Activated CD8-positive, alpha-beta memory T cell treated with anti-CD3 and anti-CD28 coated beads for 48 hours (primary cell): ENCODE data around the gene SMOC2.

Experiments
- DNase-seq, 3 experiments: peaks; one replicate each; pipeline ENCODE4 v3.0.0-alpha.2; 2020; ENCODE audit warnings: low read depth in 2 of 3, low spot score in 2 of 3

Gene SMOC2

GRCh38 chr6:168516944-168517741 is 76.2 kb downstream of the SMOC2 start:
- DNase-seq: no peak

- DNase-seq: no peak
Observed at GRCh38 chr6:168517742-168518347, 76.9 kb downstream of the SMOC2 start.

DNA sequence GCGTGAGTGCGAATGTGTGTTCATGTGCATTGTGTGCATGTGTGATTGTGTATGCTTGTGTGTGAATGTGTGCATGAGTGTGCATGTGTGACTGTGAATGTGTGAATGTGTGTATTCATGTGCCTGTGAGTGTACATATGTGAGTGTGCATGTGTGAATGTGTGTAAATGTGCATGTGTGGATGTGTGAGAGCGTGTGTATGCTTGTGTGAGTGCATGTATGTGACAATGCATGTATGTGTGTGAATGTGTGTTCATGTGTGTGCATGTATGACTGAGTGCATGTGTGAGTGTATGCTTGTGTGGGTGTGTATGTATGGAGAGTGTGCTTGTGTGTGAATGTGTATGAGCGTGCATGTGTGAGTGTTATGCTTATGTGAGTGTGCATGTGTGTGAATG is 77.4 kb downstream of the SMOC2 start:
- no peak for DNase-seq

- no peak for DNase-seq
Observed at GRCh38 chr6:168518867-168519266, 77.9 kb downstream of the SMOC2 start.

GRCh38 chr6:168520233-168520632 is 79.2 kb downstream of the SMOC2 start:
- no peak for DNase-seq

DNA sequence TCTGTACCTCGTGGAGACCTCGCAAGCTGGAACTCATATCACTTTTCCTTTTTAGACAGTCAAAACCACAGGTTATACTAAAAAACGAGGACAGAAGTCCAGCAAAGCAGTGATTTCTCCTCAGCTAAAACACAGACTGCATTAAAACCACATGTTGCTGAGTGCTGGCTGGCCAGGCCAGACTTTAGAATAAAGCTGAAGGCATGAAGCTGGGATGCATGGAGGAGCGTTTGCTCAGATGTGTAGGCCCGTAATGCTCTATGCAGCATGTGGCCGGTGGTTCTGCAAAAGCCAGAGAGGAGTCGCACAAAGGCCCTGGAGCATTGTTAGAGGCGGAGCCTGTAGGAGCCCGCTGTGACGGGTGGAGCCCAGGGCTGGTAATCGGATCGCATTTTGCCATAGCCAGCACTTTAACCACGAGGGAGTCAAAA is 83.6 kb downstream of the SMOC2 start:
- no peak for DNase-seq

GRCh38 chr6:168525114-168525513 is 84.1 kb downstream of the SMOC2 start:
- no peak for DNase-seq

DNA sequence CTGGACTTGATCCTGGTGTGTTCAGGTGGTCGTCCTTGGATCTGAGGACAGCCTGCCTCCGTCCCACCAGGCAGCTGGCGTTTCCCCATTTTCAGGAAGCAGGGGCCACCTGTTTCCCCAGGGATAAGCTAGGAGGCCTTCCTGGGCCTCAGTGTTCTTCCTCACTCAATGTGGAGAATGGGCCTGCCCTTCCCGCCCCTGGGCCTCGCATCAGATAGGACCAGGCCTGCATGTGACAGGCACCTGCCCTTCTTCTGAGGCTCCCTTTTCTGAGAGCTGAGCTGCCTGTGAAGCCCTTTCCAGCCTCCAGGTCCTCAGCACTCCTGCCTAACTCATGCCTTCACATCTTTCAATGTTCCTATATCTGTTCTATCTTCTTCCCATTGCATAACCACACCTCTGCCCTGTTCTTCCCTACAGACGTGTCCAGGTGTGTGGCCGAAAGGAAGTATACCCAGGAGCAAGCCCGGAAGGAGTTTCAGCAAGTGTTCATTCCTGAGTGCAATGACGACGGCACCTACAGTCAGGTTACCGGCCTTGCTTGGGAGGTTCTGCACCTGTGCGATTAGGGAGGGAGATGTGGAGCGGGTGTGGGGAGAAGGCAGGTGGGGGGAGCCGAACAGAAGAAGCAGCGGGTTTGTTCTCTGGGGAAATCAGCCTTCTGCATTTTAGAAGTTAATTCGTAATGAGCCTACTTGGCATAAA is 85.1 kb downstream of the SMOC2 start:
- no peak for DNase-seq

- no peak for DNase-seq
Observed at GRCh38 chr6:168526841-168527281, 85.9 kb downstream of the SMOC2 start.

DNA sequence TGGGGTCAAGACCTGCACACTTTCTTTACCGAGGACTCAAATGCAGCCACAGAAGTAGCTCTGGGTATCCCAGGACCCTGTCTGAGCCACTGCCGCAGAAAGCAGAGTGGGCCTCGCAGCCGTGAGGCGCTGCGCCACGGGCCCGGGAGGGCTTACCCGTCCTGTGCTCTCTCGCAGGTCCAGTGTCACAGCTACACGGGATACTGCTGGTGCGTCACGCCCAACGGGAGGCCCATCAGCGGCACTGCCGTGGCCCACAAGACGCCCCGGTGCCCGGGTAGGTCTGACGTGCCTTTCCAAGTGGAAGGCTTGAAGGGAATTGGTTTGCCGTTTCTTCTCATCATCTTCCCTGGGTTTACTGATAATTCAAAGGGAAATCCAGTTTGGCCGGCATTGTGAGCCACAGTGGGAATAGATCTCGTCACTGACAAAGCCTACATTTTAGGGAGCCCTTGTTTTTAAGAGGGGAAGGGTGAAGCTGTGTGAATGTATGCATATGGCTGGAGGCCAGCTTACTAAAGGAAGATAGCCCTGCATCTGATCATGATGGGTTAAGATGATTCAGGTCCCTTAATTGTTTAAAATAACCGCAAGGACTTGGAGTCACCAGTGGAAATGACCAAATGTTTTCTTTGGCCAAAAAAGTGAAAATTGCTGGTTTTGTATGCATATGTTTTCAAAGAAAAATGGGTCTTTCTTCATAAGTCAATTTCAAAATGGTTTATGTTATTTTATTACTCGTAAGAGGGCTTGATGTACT is 86.6 kb downstream of the SMOC2 start:
- DNase-seq: no peak

DNA sequence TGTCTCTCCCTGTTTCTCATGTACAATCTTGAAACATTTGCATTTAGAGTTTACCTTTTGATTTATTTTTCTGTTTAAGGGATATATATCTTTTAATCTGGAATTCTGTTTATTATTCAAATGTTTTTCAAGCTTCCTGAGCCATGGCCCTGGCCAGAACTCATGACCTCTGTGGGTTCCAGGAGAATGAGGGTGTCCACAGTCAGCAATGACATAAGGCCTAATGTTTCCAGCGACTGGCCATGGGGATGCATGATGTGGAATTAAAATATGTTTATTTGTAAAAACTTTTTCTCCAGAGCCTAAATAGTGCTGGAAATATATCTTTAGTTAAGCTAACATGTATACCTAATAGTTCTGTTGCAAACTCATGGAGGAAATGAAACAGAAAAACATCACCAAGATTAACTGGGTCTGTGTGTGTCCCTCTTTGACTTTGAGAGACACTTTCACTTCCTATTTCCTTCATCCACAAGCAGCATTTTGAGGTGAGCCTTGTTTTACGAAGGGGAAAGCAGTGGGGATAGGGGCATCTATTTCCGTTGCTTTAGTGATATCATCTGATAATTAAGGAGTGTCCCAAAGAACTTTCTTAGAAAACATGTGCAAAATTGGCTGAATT is 87.6 kb downstream of the SMOC2 start:
- DNase-seq: no peak

GRCh38 chr6:168529214-168529613 is 88.2 kb downstream of the SMOC2 start:
- DNase-seq: no peak

DNA sequence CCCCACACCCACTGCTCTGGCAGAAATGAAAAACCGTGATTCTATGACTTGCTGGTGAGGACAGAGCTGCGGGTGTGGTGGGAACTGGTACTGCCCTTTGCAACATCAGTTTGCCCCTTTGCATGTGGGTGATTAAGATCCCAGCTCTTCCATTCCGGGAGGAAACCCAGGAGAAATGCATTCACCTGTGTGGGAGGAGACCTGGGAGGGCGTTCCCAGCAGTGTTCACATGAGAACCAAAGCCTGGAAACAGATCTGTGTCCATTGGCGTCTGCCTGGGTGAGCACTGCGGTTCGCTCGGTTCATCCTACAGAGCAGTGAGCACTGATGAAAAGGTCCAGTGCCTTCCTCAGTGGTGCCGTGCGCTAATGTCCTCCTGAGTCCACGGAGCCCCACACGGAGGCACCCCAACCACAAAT is 89.7 kb downstream of the SMOC2 start:
- no peak for DNase-seq

DNA sequence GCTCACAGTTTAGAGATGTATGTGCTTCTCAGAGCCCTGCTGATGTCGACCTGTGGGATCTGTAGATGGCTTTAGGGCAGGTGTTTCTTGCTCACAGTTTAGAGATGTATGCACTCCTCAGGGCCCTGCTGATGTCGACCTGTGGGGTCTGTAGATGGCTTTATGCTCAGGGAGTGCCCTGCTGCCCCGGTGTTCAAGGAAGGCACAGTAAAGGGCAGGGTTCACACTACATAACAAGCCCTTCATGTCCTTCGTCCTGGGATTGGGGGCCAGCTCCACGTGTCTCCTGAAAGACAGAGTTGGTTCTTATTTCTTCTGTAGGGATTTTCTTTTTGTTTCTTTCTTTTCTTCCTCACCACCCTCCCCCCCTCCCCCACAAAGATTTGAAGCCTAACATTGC is 91.1 kb downstream of the SMOC2 start:
- DNase-seq: no peak

DNA sequence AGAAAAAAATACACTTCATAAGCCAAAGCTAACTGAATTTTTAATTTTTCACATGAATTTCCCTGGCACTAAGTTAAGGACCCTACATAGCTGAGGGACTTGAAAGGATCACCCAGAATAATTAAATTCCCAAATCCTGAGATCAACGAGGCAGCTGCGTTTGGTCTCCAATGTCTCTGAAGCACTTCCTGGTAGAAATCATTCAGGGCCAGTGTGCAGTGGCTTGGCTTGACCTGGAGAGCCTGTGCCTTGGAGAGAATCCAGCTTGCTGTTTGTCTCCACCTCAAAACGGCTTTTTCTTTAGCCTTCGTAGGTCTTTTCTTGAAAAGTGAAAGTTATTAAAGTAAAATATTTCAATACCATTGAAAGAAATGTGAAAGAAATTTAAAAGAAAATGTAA is 92.4 kb downstream of the SMOC2 start:
- no peak for DNase-seq

DNA sequence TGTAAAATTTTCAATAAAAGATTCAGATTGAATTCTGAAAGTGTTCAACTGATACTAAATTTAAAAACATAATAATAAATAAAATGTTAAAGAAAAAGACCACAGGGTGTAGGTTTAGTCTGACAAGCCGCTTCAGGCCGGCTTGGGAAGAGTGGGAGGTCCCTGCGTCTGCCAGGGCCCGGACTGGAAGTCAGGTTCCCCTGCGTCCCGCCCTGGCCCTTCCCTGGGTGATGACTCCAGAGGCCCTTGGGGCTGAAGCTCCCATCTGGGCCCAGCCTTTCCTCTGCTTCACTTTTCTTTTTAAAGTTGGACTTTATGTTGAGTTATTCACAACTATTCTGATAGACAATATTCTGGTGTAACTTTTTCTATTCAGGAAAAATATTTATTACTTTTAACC is 93.3 kb downstream of the SMOC2 start:
- no peak for DNase-seq

- no peak for DNase-seq
Observed at GRCh38 chr6:168535711-168536110, 94.7 kb downstream of the SMOC2 start.

- no peak for DNase-seq
Observed at GRCh38 chr6:168536196-168536595, 95.2 kb downstream of the SMOC2 start.

DNA sequence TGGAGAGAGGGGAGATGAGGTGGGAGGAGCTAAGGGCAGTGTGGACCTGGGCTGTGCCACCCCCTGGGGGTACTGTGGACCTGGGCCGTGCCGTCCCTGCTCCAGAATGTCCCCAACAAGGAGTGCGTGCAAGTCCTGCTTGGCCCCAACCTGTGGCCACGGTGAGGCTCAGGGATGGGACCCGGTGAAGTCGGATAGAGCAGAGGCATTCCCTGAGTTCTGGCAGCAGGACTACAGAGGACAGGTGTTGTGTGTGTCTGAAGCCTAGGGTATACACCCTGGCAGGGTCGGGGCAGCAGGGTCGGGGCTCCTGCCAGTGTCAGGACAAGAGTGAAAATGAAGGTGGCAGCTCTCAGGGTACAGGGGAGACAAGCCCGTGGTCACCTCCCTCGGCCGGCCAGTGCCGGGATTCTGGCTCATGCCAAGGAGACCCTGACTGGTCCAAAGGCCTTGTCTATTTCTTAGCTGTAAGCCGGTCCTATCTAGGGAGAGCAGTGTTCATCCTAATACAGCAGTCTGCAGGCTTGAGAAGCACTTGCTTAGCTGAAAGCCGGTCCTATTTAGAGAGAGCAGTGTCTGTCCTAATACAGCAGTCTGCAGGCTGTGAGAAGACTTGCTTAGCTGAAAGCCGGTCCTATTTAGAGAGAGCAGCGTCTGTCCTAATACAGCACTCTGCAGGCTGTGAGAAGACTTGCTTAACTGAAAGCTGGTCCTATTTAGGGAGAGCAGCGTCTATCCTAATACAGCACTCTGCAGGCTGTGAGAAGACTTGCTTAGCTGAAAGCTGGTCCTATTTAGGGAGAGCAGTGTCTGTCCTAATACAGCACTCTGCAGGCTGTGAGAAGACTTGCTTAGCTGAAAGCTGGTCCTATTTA is 95.9 kb downstream of the SMOC2 start:
- no peak for DNase-seq

- no peak for DNase-seq
Observed at GRCh38 chr6:168537540-168537884, 96.5 kb downstream of the SMOC2 start.
